ENCODE results near the gene DES. TPM values are rescaled to one million over a fixed set of nuclear protein-coding genes. Genes with fewer than 3 reads are reported as not detected.

Gene DES
- total and polyA plus RNA-seq, 2 of the 13 experiments (the other 11 are each of a cell fraction or from before 2014, with no cell fraction given) = not detected

DNA sequence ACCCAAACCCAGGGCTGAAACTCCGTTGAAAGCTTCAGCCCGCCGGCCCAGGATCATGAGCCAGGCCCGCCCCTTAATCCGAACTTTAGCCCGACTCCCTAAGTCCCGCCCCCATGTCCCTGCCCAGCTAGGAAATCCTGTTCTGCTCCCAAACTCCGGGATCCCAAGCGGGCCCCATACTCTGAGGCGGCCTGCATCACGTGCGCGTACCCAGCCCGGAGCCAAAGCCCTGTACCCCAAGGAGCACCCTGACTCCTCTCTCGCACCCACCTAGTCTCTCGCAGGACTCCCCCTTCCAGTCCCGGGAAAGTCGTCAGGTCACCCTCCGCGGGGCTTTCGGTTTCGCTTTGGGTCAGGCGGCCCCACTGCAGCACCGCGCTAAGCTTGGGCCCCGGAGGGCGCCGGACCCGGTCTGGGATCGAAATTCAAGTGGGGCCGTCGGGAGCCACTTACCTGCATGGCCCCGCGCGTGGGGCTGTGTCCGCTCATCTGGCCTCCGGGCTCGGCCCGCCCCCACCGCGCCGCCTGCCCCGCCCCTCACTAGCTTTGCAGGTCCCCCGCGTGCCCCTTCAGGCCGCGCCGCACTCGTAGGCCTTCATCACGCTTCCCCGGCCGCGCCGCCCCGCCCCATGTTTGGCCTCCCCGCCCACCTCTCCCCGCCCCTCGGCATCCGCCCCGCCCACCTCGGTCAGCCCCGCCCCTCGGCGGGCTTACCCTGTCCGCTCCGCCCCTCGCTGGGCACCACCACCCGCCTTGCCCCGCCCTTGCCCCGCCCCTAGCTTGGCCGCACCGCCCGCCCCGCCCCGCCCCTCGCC lies 30.7 kb upstream of the DES start, which contains the start of gene DNPEP (continued):
- TF ChIP-seq, protein P1, sequence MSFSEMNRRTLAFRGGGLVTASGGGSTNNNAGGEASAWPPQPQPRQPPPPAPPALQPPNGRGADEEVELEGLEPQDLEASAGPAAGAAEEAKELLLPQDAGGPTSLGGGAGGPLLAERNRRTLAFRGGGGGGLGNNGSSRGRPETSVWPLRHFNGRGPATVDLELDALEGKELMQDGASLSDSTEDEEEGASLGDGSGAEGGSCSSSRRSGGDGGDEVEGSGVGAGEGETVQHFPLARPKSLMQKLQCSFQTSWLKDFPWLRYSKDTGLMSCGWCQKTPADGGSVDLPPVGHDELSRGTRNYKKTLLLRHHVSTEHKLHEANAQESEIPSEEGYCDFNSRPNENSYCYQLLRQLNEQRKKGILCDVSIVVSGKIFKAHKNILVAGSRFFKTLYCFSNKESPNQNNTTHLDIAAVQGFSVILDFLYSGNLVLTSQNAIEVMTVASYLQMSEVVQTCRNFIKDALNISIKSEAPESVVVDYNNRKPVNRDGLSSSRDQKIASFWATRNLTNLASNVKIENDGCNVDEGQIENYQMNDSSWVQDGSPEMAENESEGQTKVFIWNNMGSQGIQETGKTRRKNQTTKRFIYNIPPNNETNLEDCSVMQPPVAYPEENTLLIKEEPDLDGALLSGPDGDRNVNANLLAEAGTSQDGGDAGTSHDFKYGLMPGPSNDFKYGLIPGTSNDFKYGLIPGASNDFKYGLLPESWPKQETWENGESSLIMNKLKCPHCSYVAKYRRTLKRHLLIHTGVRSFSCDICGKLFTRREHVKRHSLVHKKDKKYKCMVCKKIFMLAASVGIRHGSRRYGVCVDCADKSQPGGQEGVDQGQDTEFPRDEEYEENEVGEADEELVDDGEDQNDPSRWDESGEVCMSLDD (CRISPR knock-in tag; IDR thresholded peaks at IDR 0.05; ENCODE audit: borderline replicate concordance) = no peak
- TF ChIP-seq RFXANK (CRISPR knock-in tag; IDR thresholded peaks at IDR 0.05) = 0 out of 2 replicates have a peak, but pooled peaks have one; percentile 21
- TF ChIP-seq NONO (IDR thresholded peaks at IDR 0.05) = no peak
- TF ChIP-seq NONO (CRISPR knock-in tag; conservative IDR thresholded peaks at IDR 0.05) = peak; percentile 35; the same call in 1 of the 2 replicates
- TF ChIP-seq, protein P2, sequence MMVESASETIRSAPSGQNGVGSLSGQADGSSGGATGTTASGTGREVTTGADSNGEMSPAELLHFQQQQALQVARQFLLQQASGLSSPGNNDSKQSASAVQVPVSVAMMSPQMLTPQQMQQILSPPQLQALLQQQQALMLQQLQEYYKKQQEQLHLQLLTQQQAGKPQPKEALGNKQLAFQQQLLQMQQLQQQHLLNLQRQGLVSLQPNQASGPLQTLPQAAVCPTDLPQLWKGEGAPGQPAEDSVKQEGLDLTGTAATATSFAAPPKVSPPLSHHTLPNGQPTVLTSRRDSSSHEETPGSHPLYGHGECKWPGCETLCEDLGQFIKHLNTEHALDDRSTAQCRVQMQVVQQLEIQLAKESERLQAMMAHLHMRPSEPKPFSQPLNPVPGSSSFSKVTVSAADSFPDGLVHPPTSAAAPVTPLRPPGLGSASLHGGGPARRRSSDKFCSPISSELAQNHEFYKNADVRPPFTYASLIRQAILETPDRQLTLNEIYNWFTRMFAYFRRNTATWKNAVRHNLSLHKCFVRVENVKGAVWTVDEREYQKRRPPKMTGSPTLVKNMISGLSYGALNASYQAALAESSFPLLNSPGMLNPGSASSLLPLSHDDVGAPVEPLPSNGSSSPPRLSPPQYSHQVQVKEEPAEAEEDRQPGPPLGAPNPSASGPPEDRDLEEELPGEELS (CRISPR knock-in tag; IDR thresholded peaks at IDR 0.05) = peak; percentile 44; the same call in 1 of the 2 replicates
- TF ChIP-seq, protein P3, sequence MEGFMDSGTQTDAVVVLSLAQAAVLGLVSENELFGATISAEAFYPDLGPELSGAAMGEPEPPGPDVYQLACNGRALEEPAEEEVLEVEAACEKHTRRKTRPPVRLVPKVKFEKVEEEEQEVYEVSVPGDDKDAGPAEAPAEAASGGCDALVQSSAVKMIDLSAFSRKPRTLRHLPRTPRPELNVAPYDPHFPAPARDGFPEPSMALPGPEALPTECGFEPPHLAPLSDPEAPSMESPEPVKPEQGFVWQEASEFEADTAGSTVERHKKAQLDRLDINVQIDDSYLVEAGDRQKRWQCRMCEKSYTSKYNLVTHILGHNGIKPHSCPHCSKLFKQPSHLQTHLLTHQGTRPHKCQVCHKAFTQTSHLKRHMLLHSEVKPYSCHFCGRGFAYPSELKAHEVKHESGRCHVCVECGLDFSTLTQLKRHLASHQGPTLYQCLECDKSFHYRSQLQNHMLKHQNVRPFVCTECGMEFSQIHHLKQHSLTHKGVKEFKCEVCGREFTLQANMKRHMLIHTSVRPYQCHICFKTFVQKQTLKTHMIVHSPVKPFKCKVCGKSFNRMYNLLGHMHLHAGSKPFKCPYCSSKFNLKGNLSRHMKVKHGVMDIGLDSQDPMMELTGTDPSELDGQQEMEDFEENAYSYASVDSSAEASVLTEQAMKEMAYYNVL (CRISPR knock-in tag; IDR thresholded peaks at IDR 0.05; ENCODE audit: borderline replicate concordance) = peak; percentile 64
- 0 out of 2 replicates have a peak, but pooled peaks have one; percentile 22 for TF ChIP-seq ZNF619 (CRISPR knock-in tag; IDR thresholded peaks at IDR 0.05)
- no peak for TF ChIP-seq AKAP8 (CRISPR knock-in tag; IDR thresholded peaks at IDR 0.05)
- TF ChIP-seq, protein P4, sequence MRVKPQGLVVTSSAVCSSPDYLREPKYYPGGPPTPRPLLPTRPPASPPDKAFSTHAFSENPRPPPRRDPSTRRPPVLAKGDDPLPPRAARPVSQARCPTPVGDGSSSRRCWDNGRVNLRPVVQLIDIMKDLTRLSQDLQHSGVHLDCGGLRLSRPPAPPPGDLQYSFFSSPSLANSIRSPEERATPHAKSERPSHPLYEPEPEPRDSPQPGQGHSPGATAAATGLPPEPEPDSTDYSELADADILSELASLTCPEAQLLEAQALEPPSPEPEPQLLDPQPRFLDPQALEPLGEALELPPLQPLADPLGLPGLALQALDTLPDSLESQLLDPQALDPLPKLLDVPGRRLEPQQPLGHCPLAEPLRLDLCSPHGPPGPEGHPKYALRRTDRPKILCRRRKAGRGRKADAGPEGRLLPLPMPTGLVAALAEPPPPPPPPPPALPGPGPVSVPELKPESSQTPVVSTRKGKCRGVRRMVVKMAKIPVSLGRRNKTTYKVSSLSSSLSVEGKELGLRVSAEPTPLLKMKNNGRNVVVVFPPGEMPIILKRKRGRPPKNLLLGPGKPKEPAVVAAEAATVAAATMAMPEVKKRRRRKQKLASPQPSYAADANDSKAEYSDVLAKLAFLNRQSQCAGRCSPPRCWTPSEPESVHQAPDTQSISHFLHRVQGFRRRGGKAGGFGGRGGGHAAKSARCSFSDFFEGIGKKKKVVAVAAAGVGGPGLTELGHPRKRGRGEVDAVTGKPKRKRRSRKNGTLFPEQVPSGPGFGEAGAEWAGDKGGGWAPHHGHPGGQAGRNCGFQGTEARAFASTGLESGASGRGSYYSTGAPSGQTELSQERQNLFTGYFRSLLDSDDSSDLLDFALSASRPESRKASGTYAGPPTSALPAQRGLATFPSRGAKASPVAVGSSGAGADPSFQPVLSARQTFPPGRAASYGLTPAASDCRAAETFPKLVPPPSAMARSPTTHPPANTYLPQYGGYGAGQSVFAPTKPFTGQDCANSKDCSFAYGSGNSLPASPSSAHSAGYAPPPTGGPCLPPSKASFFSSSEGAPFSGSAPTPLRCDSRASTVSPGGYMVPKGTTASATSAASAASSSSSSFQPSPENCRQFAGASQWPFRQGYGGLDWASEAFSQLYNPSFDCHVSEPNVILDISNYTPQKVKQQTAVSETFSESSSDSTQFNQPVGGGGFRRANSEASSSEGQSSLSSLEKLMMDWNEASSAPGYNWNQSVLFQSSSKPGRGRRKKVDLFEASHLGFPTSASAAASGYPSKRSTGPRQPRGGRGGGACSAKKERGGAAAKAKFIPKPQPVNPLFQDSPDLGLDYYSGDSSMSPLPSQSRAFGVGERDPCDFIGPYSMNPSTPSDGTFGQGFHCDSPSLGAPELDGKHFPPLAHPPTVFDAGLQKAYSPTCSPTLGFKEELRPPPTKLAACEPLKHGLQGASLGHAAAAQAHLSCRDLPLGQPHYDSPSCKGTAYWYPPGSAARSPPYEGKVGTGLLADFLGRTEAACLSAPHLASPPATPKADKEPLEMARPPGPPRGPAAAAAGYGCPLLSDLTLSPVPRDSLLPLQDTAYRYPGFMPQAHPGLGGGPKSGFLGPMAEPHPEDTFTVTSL (CRISPR knock-in tag; IDR thresholded peaks at IDR 0.05; ENCODE audit: borderline replicate concordance) = no peak
- TF ChIP-seq HNF4A (CRISPR knock-in tag; IDR thresholded peaks at IDR 0.05) = peak; percentile 46
- TF ChIP-seq, protein P5, sequence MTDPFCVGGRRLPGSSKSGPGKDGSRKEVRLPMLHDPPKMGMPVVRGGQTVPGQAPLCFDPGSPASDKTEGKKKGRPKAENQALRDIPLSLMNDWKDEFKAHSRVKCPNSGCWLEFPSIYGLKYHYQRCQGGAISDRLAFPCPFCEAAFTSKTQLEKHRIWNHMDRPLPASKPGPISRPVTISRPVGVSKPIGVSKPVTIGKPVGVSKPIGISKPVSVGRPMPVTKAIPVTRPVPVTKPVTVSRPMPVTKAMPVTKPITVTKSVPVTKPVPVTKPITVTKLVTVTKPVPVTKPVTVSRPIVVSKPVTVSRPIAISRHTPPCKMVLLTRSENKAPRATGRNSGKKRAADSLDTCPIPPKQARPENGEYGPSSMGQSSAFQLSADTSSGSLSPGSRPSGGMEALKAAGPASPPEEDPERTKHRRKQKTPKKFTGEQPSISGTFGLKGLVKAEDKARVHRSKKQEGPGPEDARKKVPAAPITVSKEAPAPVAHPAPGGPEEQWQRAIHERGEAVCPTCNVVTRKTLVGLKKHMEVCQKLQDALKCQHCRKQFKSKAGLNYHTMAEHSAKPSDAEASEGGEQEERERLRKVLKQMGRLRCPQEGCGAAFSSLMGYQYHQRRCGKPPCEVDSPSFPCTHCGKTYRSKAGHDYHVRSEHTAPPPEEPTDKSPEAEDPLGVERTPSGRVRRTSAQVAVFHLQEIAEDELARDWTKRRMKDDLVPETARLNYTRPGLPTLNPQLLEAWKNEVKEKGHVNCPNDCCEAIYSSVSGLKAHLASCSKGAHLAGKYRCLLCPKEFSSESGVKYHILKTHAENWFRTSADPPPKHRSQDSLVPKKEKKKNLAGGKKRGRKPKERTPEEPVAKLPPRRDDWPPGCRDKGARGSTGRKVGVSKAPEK (CRISPR knock-in tag; IDR thresholded peaks at IDR 0.05; ENCODE audit: borderline replicate concordance) = no peak

Data from HepG2 (cell line).